Activated CD8-positive, alpha-beta T cell treated with anti-CD3 and anti-CD28 coated beads for 36 hours (primary cell): ENCODE results near the gene PAX8. TPM values are rescaled to one million over a fixed set of nuclear protein-coding genes. Genes with fewer than 3 reads are reported as not detected.
A peak's percentile ranks its signal among the peaks of the same experiment; 100 is the strongest.

Experiments
- ATAC-seq: fragments of 200-7000 bp; cut with Tn5 transposase; one replicate; pipeline ENCODE4 v1.10.0; 2021; ENCODE audit warnings: mild to moderate bottlenecking, moderate library complexity
- CTCF ChIA-PET: fragments of 350-600 bp; sonication (Branson Sonifier 250); formaldehyde crosslinking; loops from one replicate; lab custom pipeline; 2021; ENCODE audit warnings: antibody characterized with exemption; lab: Charles Lee
- POLR2A ChIA-PET: fragments of 350-600 bp; sonication (Branson Sonifier 250); formaldehyde crosslinking; loops from one replicate; lab custom pipeline; 2021; ENCODE audit warnings: antibody characterized with exemption; lab: Charles Lee
- DNase-seq: peaks from one replicate; pipeline ENCODE4 v3.0.0-alpha.2; 2020
- H3K27ac Mint-ChIP-seq: one replicate; pipeline ENCODE4 v1.8.0; 2021; ENCODE audit warnings: mild to moderate bottlenecking, mixed read lengths
- H3K27me3 Mint-ChIP-seq: one replicate; pipeline ENCODE4 v1.8.0; 2021; ENCODE audit warnings: mixed read lengths
- H3K36me3 Mint-ChIP-seq: one replicate; pipeline ENCODE4 v1.8.0; 2021; ENCODE audit warnings: low read depth, mixed read lengths
- H3K4me1 Mint-ChIP-seq: one replicate; pipeline ENCODE4 v1.8.0; 2021; ENCODE audit warnings: low read depth, mixed read lengths
- H3K4me3 Mint-ChIP-seq: one replicate; pipeline ENCODE4 v1.8.0; 2021; ENCODE audit warnings: mild to moderate bottlenecking, moderate library complexity, mixed read lengths
- H3K9me3 Mint-ChIP-seq: one replicate; pipeline ENCODE4 v1.8.0; 2021; ENCODE audit warnings: mixed read lengths
- CTCF ChIP-seq: fragments of 200-600 bp; IDR thresholded peaks from one replicate; pipeline ENCODE4 v1.8.0; 2022; ENCODE audit warnings: antibody characterized with exemption, mild to moderate bottlenecking
- intact Hi-C: fragments of 100-400 bp; cut with micrococcal nuclease; formaldehyde crosslinking; loops from one replicate; pipeline ENCODE4 v1.10.0; 2022
- total RNA-seq, 2 experiments: library from RNA; stranded (reverse); gene quantifications; one replicate each; pipeline ENCODE4 v1.2.3, GENCODE V29; 2021

The PAX8 gene
- total RNA-seq, 2 experiments from 2014 or later: 0.43 to 0.63 TPM

- Mint-ChIP-seq H3K36me3 (peaks cover 90% of the 10 kb centered on the region), H3K9me3 (no peaks in the 10 kb centered on the region), H3K4me3 (peak overlapping the region; percentile 84), H3K27ac (peak overlapping the region; percentile 79), H3K27me3 (no peaks in the 10 kb centered on the region), H3K4me1 (peaks cover 74% of the 10 kb centered on the region)
- no peak for ATAC-seq
- no peak for DNase-seq
- intact Hi-C loops: no loop called here
- no peak for TF ChIP-seq CTCF
- POLR2A ChIA-PET: no interaction called here
- CTCF ChIA-PET: interaction anchor here (4.6 to 8.3 kb wide), 2 partner anchors 40 to 41 kb away, joined by 82 to 127 read pairs; no protein-coding TSS in a partner anchor
Observed at GRCh38 chr2:113178069-113178746, 100.5 kb downstream of the PAX8 start.

- intact Hi-C loops: no loop called here
Observed at GRCh38 chr2:113176696-113177355, 101.9 kb downstream of the PAX8 start.

GRCh38 chr2:113175736-113176695, 102.7 kb downstream of the PAX8 start:
- no peak for TF ChIP-seq CTCF
- Mint-ChIP-seq H3K9me3 (peaks cover 5% of the 10 kb centered on the region), H3K4me1 (peaks cover 78% of the 10 kb centered on the region), H3K27ac (peak overlapping the region; percentile 98), H3K36me3 (peaks cover 92% of the 10 kb centered on the region), H3K27me3 (no peaks in the 10 kb centered on the region), H3K4me3 (peak overlapping the region; percentile 84)
- CTCF ChIA-PET: interaction anchor here (1.0 to 8.3 kb wide), 12 partner anchors 8 to 96 kb away, joined by 3 to 127 read pairs (median 9); no protein-coding TSS in a partner anchor
- peak; percentile 1 for ATAC-seq
- intact Hi-C loops: no loop called here
- peak; percentile 79 for DNase-seq
- POLR2A ChIA-PET: interaction anchor here (0.6 to 5.8 kb wide), 10 partner anchors 11 to 78 kb away, joined by 3 to 58 read pairs (median 6); no protein-coding TSS in a partner anchor

More at GRCh38 chr2:113176696-113177355, 101.9 kb downstream of the PAX8 start:
- ChIA-PET CTCF (interaction anchor here (3.6 to 8.3 kb wide), 4 partner anchors 13 to 40 kb away, joined by 22 to 127 read pairs (median 38); no protein-coding TSS in a partner anchor), POLR2A (interaction anchor here (0.7 to 5.8 kb wide), 7 partner anchors 12 to 104 kb away, joined by 3 to 58 read pairs (median 5); no protein-coding TSS in a partner anchor)
- Mint-ChIP-seq H3K27me3 (no peaks in the 10 kb centered on the region), H3K27ac (peak overlapping the region; percentile 81), H3K4me3 (peak overlapping the region; percentile 84), H3K36me3 (peaks cover 92% of the 10 kb centered on the region), H3K9me3 (peaks cover under 1% of the 10 kb centered on the region), H3K4me1 (peaks cover 78% of the 10 kb centered on the region)
- TF ChIP-seq CTCF: no peak
- no peak for DNase-seq
- no peak for ATAC-seq

GRCh38 chr2:113175042-113175628, 103.6 kb downstream of the PAX8 start:
- H3K27me3 Mint-ChIP-seq: no peaks in the 10 kb centered on the region
- DNase-seq: peak; percentile 92
- intact Hi-C loops: no loop called here
- H3K9me3 Mint-ChIP-seq: peaks cover 7% of the 10 kb centered on the region
- POLR2A ChIA-PET: interaction anchor here (0.6 to 5.8 kb wide), 20 partner anchors 9 to 196 kb away, joined by 3 to 58 read pairs (median 5); no protein-coding TSS in a partner anchor
- H3K4me1 Mint-ChIP-seq: peaks cover 72% of the 10 kb centered on the region
- peak overlapping the region; percentile 98 for H3K27ac Mint-ChIP-seq
- CTCF ChIA-PET: interaction anchor here (0.6 to 8.3 kb wide), 18 partner anchors 9 to 215 kb away, joined by 3 to 127 read pairs (median 7); no protein-coding TSS in a partner anchor
- ATAC-seq: peak; percentile 46
- no peak for TF ChIP-seq CTCF
- H3K4me3 Mint-ChIP-seq: peak overlapping the region; percentile 84
- peaks cover 85% of the 10 kb centered on the region for H3K36me3 Mint-ChIP-seq
